K562 (cell line): Measurements from ENCODE around the gene TTLL8. TPM values are rescaled to one million over a fixed set of nuclear protein-coding genes. Genes with fewer than 3 reads are reported as not detected.

Experiments used
- ATAC-seq: fragments of 200-7000 bp; cut with Tn5 transposase; 3 replicates; pipeline ENCODE4 v1.9.1; 2020; ENCODE audit warnings: moderate library complexity
- BruUV-seq: library from RNA; stranded (reverse); fragments of 400-500 nt; replicated peaks from 2 replicates; lab custom pipeline; 2021; lab: Mats Ljungman, UMichigan
- CTCF ChIA-PET: fragments of 300-600 bp; formaldehyde crosslinking; extraction: SDS; loops from one replicate; lab custom pipeline; 2021; ENCODE audit warnings: low intra/inter-chr PET ratio; lab: Yijun Ruan, JAX
- POLR2A ChIA-PET: fragments of 300-600, 350-650 bp; sonication (Branson Sonifier 250); formaldehyde crosslinking; extraction: SDS; loops from one replicate; lab custom pipeline; 2021; ENCODE audit warnings: antibody characterized with exemption, inconsistent platforms; lab: Yijun Ruan, JAX
- DNase-seq, 4 experiments: peaks; one replicate each; pipeline versions ENCODE4 v3.0.0 to v3.0.0-alpha.2; 2011 to 2018; ENCODE audit warnings: low spot score in 3 of 4, mixed read lengths in 3 of 4; ENCODE audit errors: extremely low read depth in 1 of 4
- FAIRE-seq: peaks from 2 replicates; lab custom pipeline; 2011; peaks lifted over from hg19 to GRCh38; lab: Jason Lieb, UNC
- H2AFZ ChIP-seq: 2 replicates; pipeline ENCODE4 v1.6.0; 2011; ENCODE audit warnings: low read depth, low read length, control low read depth, inconsistent platforms
- H3K27ac ChIP-seq: fragments of 200-600 bp; 3 replicates; pipeline ENCODE4 v1.8.0; 2011; ENCODE audit warnings: low read depth, mild to moderate bottlenecking, control low read depth, inconsistent platforms, low read length, moderate library complexity, mixed read lengths; ENCODE audit errors: extremely low read depth
- H3K27me3 ChIP-seq, 2 experiments: fragments of 300-600 bp in 1 of 2; 2 replicates in 1 of 2; 3 replicates in 1 of 2; pipeline versions ENCODE4 v1.6.0 to v1.8.0; 2011; ENCODE audit warnings: inconsistent platforms in 2 of 2, low read length in 2 of 2, mild to moderate bottlenecking in 1 of 2, mixed read lengths in 1 of 2, moderate library complexity in 1 of 2; ENCODE audit not compliant: control insufficient read depth in 2 of 2, insufficient read depth in 2 of 2
- H3K36me3 ChIP-seq: fragments of 300-600 bp; 3 replicates; pipeline ENCODE4 v1.8.0; 2011; ENCODE audit warnings: mild to moderate bottlenecking, low read length, inconsistent platforms; ENCODE audit not compliant: control insufficient read depth, insufficient read depth
- H3K4me1 ChIP-seq, 2 experiments: fragments of 200-600 bp in 1 of 2; replicated peaks in 1 of 2; 2 replicates in 1 of 2; 3 replicates in 1 of 2; pipeline versions ENCODE4 v1.5.1 to v1.8.0; 2011; ENCODE audit warnings: inconsistent platforms in 2 of 2, low read length in 2 of 2, mild to moderate bottlenecking in 1 of 2, mixed read lengths in 1 of 2, moderate library complexity in 1 of 2; ENCODE audit not compliant: control insufficient read depth in 2 of 2, insufficient read depth in 2 of 2
- H3K4me2 ChIP-seq: 2 replicates; pipeline ENCODE4 v1.6.1; 2011; ENCODE audit warnings: low read length, control low read depth, inconsistent platforms, mixed read lengths; ENCODE audit not compliant: insufficient read depth
- H3K4me3 ChIP-seq: fragments of 200-600 bp; sonication (generic), shearing (Covaris generic); 2 replicates; pipeline ENCODE4 v1.5.1; 2016; ENCODE audit warnings: control low read depth, inconsistent platforms
- H3K79me2 ChIP-seq: fragments of 200-600 bp; 3 replicates; pipeline ENCODE4 v1.8.0; 2011; ENCODE audit warnings: low read length, inconsistent platforms; ENCODE audit not compliant: control insufficient read depth, insufficient read depth
- H3K9ac ChIP-seq, 2 experiments: 2 replicates each; pipeline versions ENCODE4 v1.6.0 to v1.6.1; 2011; ENCODE audit warnings: low read depth in 2 of 2, low read length in 2 of 2, control low read depth in 1 of 2, inconsistent platforms in 1 of 2, mild to moderate bottlenecking in 1 of 2, mixed read lengths in 1 of 2; ENCODE audit not compliant: insufficient read depth in 1 of 2
- H3K9me1 ChIP-seq: one replicate; pipeline ENCODE4 v1.6.0; 2011; ENCODE audit warnings: inconsistent platforms, mild to moderate bottlenecking, low read length, moderate library complexity; ENCODE audit not compliant: control insufficient read depth, insufficient read depth
- H3K9me3 ChIP-seq: replicated peaks from 2 replicates; pipeline ENCODE4 v1.5.1; 2011; ENCODE audit warnings: low read depth, low read length, inconsistent platforms; ENCODE audit not compliant: control insufficient read depth, insufficient read depth
- H4K20me1 ChIP-seq: replicated peaks from 2 replicates; pipeline ENCODE4 v1.6.1; 2011; ENCODE audit warnings: low read length, inconsistent platforms, mixed read lengths; ENCODE audit not compliant: control insufficient read depth, insufficient read depth
- CBX8 ChIP-seq: fragments of 200-600 bp; sonication (generic); IDR thresholded peaks from 2 replicates; pipeline ENCODE4 v1.6.1; 2012; ENCODE audit warnings: borderline replicate concordance, mixed run types, low read depth, mild to moderate bottlenecking, moderate library complexity, mixed read lengths, low read length, control low read depth, inconsistent platforms; ENCODE audit not compliant: poor library complexity, severe bottlenecking; ENCODE audit errors: extremely low read depth
- MYNN ChIP-seq, 2 experiments: sonication (generic); formaldehyde crosslinking in 1 of 2; IDR thresholded peaks; 2 replicates each; pipeline versions ENCODE4 v1.5.0 to v1.6.1; 2016 to 2020; ENCODE audit warnings: antibody characterized with exemption in 1 of 2, missing genetic modification reagents in 1 of 2
- NCOA2 ChIP-seq, 2 experiments: fragments of 450-650 bp; IDR thresholded peaks; 2 replicates each; pipeline ENCODE4 v1.6.1; 2018; ENCODE audit warnings: mild to moderate bottlenecking in 2 of 2, moderate library complexity in 1 of 2; ENCODE audit not compliant: partially characterized antibody in 2 of 2
- NFIC ChIP-seq: fragments of 450-650 bp; IDR thresholded peaks from 2 replicates; pipeline ENCODE4 v1.6.1; 2017; ENCODE audit warnings: mild to moderate bottlenecking, inconsistent platforms
- PHF21A ChIP-seq: fragments of 450-650 bp; IDR thresholded peaks from 2 replicates; pipeline ENCODE4 v1.6.1; 2017; ENCODE audit warnings: low read depth, borderline replicate concordance
- POLR2A ChIP-seq: fragments of 450-650 bp; conservative IDR thresholded peaks from 2 replicates; pipeline ENCODE4 v1.6.1; 2016
- ZNF668 ChIP-seq: fragments of 250-450 bp; sonication (Bioruptor Pico); IDR thresholded peaks from 2 replicates; pipeline ENCODE4 v1.8.0; 2022; ENCODE audit warnings: mild to moderate bottlenecking, inconsistent platforms
- ZNF780A ChIP-seq: fragments of 250-450 bp; sonication (Bioruptor Pico); IDR thresholded peaks from 2 replicates; pipeline ENCODE4 v1.5.0; 2021; ENCODE audit warnings: mild to moderate bottlenecking
- WGBS: fragments of 100-300 bp; shearing (Covaris generic); methylation state at CpG from one replicate; pipeline ENCODE4 v1.1.6; 2016; ENCODE audit warnings: low coverage, mixed read lengths; ENCODE audit not compliant: insufficient coverage; ENCODE audit errors: missing lambda C conversion rate; 5-methylcytosine and 5-hydroxymethylcytosine counted together
- in situ Hi-C: fragments of 300-500 bp; cut with MboI; formaldehyde crosslinking; loops from 4 replicates; pipeline ENCODE4 v1.15.0; 2018; ENCODE audit warnings: inconsistent platforms, mixed read lengths
- intact Hi-C: fragments of 100-400 bp; cut with micrococcal nuclease; formaldehyde crosslinking; loops from 2 replicates; pipeline ENCODE4 v1.14.2; 2022
- polyA plus RNA-seq, 8 experiments: library from polyadenylated mRNA; depleted of rRNA in 4 of 8; stranded (reverse) in 5 of 8; unstranded in 3 of 8; fragments of >200 nt; fragmentation: Nextera tagmentation in 2 of 8; fragmentation: Illumina TruSeq in 1 of 8; extraction: Ambion mirVana in 2 of 8; extraction: Trizol in 1 of 8; gene quantifications; 2 replicates each; pipeline versions ENCODE4 v1.2.1 to v1.2.3, GENCODE V29; 2011 to 2014; ENCODE audit warnings: inconsistent platforms in 1 of 8, missing spikeins in 1 of 8
- total RNA-seq, 7 experiments: library from RNA; depleted of rRNA in 6 of 7; stranded (reverse); fragments of >200 nt in 6 of 7; fragmentation: Illumina TruSeq in 2 of 7; extraction: Trizol in 2 of 7; gene quantifications; 2 replicates each; pipeline versions ENCODE4 v1.2.1 to v1.2.3, GENCODE V29; 2011 to 2021; ENCODE audit warnings: low replicate concordance in 1 of 7
- TF ChIP-seq, protein P1 (sequence below): sonication (generic); formaldehyde crosslinking; IDR thresholded peaks from 2 replicates; pipeline ENCODE4 v1.8.0; 2023; ENCODE audit warnings: mild to moderate bottlenecking, missing genetic modification reagents
- TF ChIP-seq, protein P2 (sequence below): sonication (generic); formaldehyde crosslinking; IDR thresholded peaks from 2 replicates; pipeline ENCODE4 v1.8.1; 2023; ENCODE audit warnings: mild to moderate bottlenecking, missing genetic modification reagents
- TF ChIP-seq, protein P3 (sequence below): fragments of 450-650 bp; IDR thresholded peaks from 2 replicates; pipeline ENCODE4 v1.6.1; 2016; ENCODE audit warnings: low read depth, mild to moderate bottlenecking, moderate library complexity

TTLL8 gene
- total and polyA plus RNA-seq, 9 of the 15 experiments (the other 6 are each of a cell fraction or from before 2014, with no cell fraction given) = not detected

DNA sequence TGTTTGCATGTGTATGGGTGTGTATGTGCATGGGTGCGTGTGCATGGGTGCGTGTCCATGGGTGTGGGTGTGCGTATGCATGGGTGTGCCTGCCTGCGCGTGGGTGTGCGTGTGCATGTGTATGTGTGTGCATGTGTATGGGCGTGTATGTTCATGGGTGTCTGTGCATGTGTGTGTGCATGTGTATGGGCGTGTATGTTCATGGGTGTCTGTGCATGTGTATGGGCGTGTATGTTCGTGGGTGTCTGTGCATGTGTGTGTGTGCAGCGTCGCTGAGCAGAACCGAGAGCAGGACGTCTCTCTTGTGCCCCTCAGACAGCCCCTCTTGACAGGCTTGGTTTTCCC lies 59.4 kb downstream of the TTLL8 start:
- H3K36me3 ChIP-seq = no peaks in the 10 kb centered on the region
- FAIRE-seq (no peak), DNase-seq (no peak), ATAC-seq (no peak)
- in situ Hi-C loops = no loop called here
- 39% methylated on average over 5 of the region's 14 CpGs for WGBS
- peak overlapping the region in 1 of 2 experiments; percentile 94; a peak in 1 of 4 replicates for H3K9ac ChIP-seq
- no peak overlapping the region for H2AFZ ChIP-seq
- no peak overlapping the region for H3K27ac ChIP-seq
- intact Hi-C loops = no loop called here
- no peaks in the 10 kb centered on the region for H3K9me1 ChIP-seq
- POLR2A ChIA-PET = no interaction called here
- peak overlapping the region; percentile 85 for H3K4me2 ChIP-seq
- no TSS peak for BruUV-seq
- H3K79me2 ChIP-seq = no peaks in the 10 kb centered on the region
- no peak for TF ChIP-seq NFIC
- TF ChIP-seq, protein P1, sequence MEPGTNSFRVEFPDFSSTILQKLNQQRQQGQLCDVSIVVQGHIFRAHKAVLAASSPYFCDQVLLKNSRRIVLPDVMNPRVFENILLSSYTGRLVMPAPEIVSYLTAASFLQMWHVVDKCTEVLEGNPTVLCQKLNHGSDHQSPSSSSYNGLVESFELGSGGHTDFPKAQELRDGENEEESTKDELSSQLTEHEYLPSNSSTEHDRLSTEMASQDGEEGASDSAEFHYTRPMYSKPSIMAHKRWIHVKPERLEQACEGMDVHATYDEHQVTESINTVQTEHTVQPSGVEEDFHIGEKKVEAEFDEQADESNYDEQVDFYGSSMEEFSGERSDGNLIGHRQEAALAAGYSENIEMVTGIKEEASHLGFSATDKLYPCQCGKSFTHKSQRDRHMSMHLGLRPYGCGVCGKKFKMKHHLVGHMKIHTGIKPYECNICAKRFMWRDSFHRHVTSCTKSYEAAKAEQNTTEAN (CRISPR knock-in tag) = peak; percentile 85; the same call in 1 of the 2 replicates
- peaks cover 0 to 77% of the 10 kb centered on the region in 2 experiments; a peak in 3 of 5 replicates for H3K4me1 ChIP-seq
- CTCF ChIA-PET = no interaction called here
- no peaks in the 10 kb centered on the region for H3K9me3 ChIP-seq
- no peak overlapping the region for H3K4me3 ChIP-seq
- no peaks in the 10 kb centered on the region for H4K20me1 ChIP-seq
- H3K27me3 ChIP-seq = no peaks in the 10 kb centered on the region

DNA sequence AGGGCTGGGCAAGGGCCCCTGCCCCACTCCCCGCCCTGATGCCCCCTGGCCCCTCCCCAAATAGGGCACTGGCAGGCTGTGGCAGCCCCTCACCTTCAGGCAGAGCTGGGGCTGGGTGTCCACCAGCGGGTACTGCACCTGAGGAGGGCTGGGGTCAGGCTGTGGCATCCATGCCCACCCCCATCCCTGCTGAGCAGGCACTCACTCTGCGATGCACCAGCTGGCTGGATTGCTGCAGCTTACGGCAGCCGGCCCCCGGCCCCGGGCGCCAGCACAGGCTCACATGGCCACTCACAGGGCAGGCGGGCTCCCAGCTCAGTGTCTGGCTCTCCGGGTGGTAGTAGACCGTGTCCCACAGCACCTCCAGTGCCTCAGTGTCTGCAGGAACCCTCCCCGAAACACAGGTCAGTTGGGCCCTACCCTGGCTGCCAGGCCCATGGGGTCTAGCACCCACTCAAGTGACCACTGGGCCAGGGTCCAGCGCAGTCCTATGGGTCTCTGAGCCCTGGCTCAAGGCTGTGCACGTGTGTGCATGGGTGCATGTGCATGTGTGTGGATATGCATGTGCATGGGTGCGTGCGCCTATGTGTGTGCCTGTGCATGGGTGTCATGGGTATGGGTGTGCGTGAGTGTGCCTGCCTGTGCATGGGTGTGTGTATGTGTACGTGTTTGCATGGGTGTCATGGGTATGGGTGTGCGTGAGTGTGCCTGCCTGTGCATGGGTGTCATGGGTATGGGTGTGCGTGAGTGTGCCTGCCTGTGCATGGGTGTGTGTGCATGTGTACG lies 60.0 kb downstream of the TTLL8 start:
- H3K9ac ChIP-seq = no peak overlapping the region
- H3K9me1 ChIP-seq = no peaks in the 10 kb centered on the region
- DNase-seq = no peak
- H3K9me3 ChIP-seq = no peaks in the 10 kb centered on the region
- H3K4me2 ChIP-seq = no peak overlapping the region
- H3K4me1 ChIP-seq = peaks cover 0 to 82% of the 10 kb centered on the region in 2 experiments; a peak in 3 of 5 replicates
- no TSS peak for BruUV-seq
- H3K79me2 ChIP-seq = no peaks in the 10 kb centered on the region
- no peaks in the 10 kb centered on the region for H3K27me3 ChIP-seq
- no peaks in the 10 kb centered on the region for H3K36me3 ChIP-seq
- in situ Hi-C loops = no loop called here
- ChIA-PET CTCF (no interaction called here), POLR2A (interaction anchor here (0.6 kb wide), 1 partner anchor 53 kb away, joined by 3 read pairs; no protein-coding TSS in a partner anchor)
- ATAC-seq = no peak
- WGBS = 76% methylated on average over 6 of the region's 21 CpGs
- no peak overlapping the region for H3K27ac ChIP-seq
- H4K20me1 ChIP-seq = no peaks in the 10 kb centered on the region
- H3K4me3 ChIP-seq = no peak overlapping the region
- H2AFZ ChIP-seq = no peak overlapping the region
- intact Hi-C loops = no loop called here
- FAIRE-seq = no peak
- TF ChIP-seq POLR2A (no peak), CBX8 (no peak), MYNN (IDR thresholded peaks at IDR 0.05) (peak; percentile 89), MYNN (CRISPR knock-in tag; IDR thresholded peaks at IDR 0.05) (no peak), NCOA2 (IDR thresholded peaks at IDR 0.05; ENCODE audit: partially characterized antibody in 2 of 2) (no peak), ZNF668 (CRISPR knock-in tag) (no peak), PHF21A (no peak), ZNF780A (CRISPR knock-in tag) (no peak)
- TF ChIP-seq, protein P2, sequence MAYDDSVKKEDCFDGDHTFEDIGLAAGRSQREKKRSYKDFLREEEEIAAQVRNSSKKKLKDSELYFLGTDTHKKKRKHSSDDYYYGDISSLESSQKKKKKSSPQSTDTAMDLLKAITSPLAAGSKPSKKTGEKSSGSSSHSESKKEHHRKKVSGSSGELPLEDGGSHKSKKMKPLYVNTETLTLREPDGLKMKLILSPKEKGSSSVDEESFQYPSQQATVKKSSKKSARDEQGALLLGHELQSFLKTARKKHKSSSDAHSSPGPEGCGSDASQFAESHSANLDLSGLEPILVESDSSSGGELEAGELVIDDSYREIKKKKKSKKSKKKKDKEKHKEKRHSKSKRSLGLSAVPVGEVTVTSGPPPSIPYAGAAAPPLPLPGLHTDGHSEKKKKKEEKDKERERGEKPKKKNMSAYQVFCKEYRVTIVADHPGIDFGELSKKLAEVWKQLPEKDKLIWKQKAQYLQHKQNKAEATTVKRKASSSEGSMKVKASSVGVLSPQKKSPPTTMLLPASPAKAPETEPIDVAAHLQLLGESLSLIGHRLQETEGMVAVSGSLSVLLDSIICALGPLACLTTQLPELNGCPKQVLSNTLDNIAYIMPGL = no peak
- TF ChIP-seq, protein P3, sequence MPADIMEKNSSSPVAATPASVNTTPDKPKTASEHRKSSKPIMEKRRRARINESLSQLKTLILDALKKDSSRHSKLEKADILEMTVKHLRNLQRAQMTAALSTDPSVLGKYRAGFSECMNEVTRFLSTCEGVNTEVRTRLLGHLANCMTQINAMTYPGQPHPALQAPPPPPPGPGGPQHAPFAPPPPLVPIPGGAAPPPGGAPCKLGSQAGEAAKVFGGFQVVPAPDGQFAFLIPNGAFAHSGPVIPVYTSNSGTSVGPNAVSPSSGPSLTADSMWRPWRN = no peak
